Trophoblast cell (in vitro differentiated cells and primary cell): Measurements from ENCODE around the gene CADM1.

ENCODE experiments used
- DNase-seq, 2 donors: peaks; one replicate each; pipeline ENCODE4 v3.0.0-alpha.2; 2016
- H2AFZ ChIP-seq: 2 replicates; pipeline ENCODE4 v1.6.1; 2013; ENCODE audit warnings: low read length, moderate library complexity, mild to moderate bottlenecking; ENCODE audit not compliant: insufficient read depth, poor library complexity
- H2AK5ac ChIP-seq: 2 replicates; pipeline ENCODE4 v1.6.1; 2013; ENCODE audit warnings: mild to moderate bottlenecking, low read length
- H2BK120ac ChIP-seq: 2 replicates; pipeline ENCODE4 v1.6.1; 2013; ENCODE audit warnings: low read length, mild to moderate bottlenecking, moderate library complexity; ENCODE audit not compliant: insufficient read depth, poor library complexity
- H2BK12ac ChIP-seq: 2 replicates; pipeline ENCODE4 v1.6.1; 2013; ENCODE audit warnings: mild to moderate bottlenecking, low read length, moderate library complexity
- H2BK5ac ChIP-seq: 2 replicates; pipeline ENCODE4 v1.6.1; 2013; ENCODE audit warnings: low read length, low read depth, moderate library complexity, mild to moderate bottlenecking; ENCODE audit not compliant: poor library complexity
- H3K14ac ChIP-seq: 2 replicates; pipeline ENCODE4 v1.6.1; 2013; ENCODE audit warnings: mild to moderate bottlenecking, low read length
- H3K18ac ChIP-seq: 2 replicates; pipeline ENCODE4 v1.6.1; 2013; ENCODE audit warnings: mild to moderate bottlenecking, low read length
- H3K23ac ChIP-seq: 2 replicates; pipeline ENCODE4 v1.6.1; 2013; ENCODE audit warnings: low read length
- H3K27ac ChIP-seq: 2 replicates; pipeline ENCODE4 v1.5.1; 2013; ENCODE audit warnings: low read depth, mild to moderate bottlenecking, inconsistent platforms, low read length, moderate library complexity
- H3K27me3 ChIP-seq: 2 replicates; pipeline ENCODE4 v1.6.1; 2013; ENCODE audit warnings: inconsistent platforms, mild to moderate bottlenecking, low read length, moderate library complexity; ENCODE audit not compliant: insufficient read depth
- H3K36me3 ChIP-seq, 2 experiments: 1 replicate in 1 of 2; 2 replicates in 1 of 2; pipeline ENCODE4 v1.6.1; 2013; ENCODE audit warnings: low read length in 2 of 2, mild to moderate bottlenecking in 2 of 2, moderate library complexity in 1 of 2; ENCODE audit not compliant: insufficient read depth in 2 of 2, control insufficient read depth in 1 of 2
- H3K4ac ChIP-seq: 2 replicates; pipeline ENCODE4 v1.6.1; 2013; ENCODE audit warnings: low read depth, mild to moderate bottlenecking, low read length, moderate library complexity
- H3K4me1 ChIP-seq, 2 experiments: 1 replicate in 1 of 2; 2 replicates in 1 of 2; pipeline ENCODE4 v1.6.1; 2013; ENCODE audit warnings: low read length in 2 of 2, mild to moderate bottlenecking in 2 of 2, moderate library complexity in 1 of 2; ENCODE audit not compliant: insufficient read depth in 2 of 2, control insufficient read depth in 1 of 2
- H3K4me2 ChIP-seq: 2 replicates; pipeline ENCODE4 v1.6.1; 2013; ENCODE audit warnings: inconsistent platforms, mild to moderate bottlenecking, low read length, moderate library complexity
- H3K4me3 ChIP-seq: 2 replicates; pipeline ENCODE4 v1.5.1; 2013; ENCODE audit warnings: mild to moderate bottlenecking, low read depth, low read length, inconsistent platforms
- H3K79me1 ChIP-seq: one replicate; pipeline ENCODE4 v1.6.1; 2013; ENCODE audit warnings: low read length
- H3K79me2 ChIP-seq: 2 replicates; pipeline ENCODE4 v1.6.1; 2013; ENCODE audit warnings: low read length, mild to moderate bottlenecking; ENCODE audit not compliant: control insufficient read depth, insufficient read depth, poor library complexity
- H3K9ac ChIP-seq: 2 replicates; pipeline ENCODE4 v1.6.1; 2013; ENCODE audit warnings: mild to moderate bottlenecking, low read length
- H3K9me3 ChIP-seq: 2 replicates; pipeline ENCODE4 v1.6.1; 2013; ENCODE audit warnings: low read depth, mild to moderate bottlenecking, control low read depth, inconsistent platforms, low read length; ENCODE audit not compliant: insufficient read depth
- H4K12ac ChIP-seq: 2 replicates; pipeline ENCODE4 v1.6.1; 2013; ENCODE audit warnings: low read depth, mild to moderate bottlenecking, low read length, moderate library complexity
- H4K8ac ChIP-seq: 2 replicates; pipeline ENCODE4 v1.6.1; 2013; ENCODE audit warnings: low read depth, mild to moderate bottlenecking, low read length, moderate library complexity
- H4K91ac ChIP-seq: one replicate; pipeline ENCODE4 v1.6.1; 2013; ENCODE audit warnings: low read depth, mild to moderate bottlenecking, low read length, moderate library complexity
- WGBS: extraction: QIAGEN DNeasy Blood & Tissue Kit; methylation state at CpG from one replicate; pipeline ENCODE4 v1.1.7; 2013; ENCODE audit warnings: missing lambda C conversion rate; ENCODE audit not compliant: insufficient read length, insufficient coverage; ENCODE audit errors: extremely low coverage; 5-methylcytosine and 5-hydroxymethylcytosine counted together

Gene CADM1

DNA sequence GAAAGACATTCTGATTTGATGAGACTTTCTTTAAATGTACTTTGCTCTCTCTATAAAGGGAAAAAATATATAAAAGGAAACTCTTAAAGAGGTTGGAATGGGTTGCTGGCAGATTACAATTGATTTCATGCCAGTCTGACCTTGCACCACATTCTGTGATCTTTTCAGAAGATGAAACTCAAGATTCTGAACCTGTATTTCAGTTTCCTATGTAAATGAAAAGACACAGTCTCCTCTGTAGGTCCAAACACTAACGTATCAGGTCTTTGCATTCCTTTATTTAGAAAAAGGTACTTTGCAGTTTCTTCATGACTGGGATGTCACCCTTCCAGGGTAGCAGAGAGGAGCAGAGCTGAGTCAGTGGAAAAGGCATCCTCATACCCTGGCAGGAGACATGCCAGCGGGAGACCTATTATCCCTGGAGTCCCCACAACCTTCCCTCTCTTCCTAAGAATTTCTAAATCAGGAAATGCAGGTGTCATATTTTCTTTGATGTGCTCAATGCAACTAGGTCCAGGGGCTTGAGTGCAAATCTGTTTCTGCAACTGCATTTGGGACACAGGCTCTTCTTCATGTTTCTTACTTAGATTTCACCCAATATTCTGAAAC lies 282.6 kb downstream of the CADM1 start:
- H3K14ac ChIP-seq: no peak overlapping the region
- DNase-seq: no peak
- H3K79me2 ChIP-seq: no peaks in the 10 kb centered on the region
- no peak overlapping the region for H4K12ac ChIP-seq
- no peak overlapping the region for H3K4ac ChIP-seq
- peaks cover 2 to 3% of the 10 kb centered on the region in 2 experiments for H3K36me3 ChIP-seq
- no peaks in the 10 kb centered on the region for H3K4me1 ChIP-seq
- H3K4me3 ChIP-seq: no peak overlapping the region
- no peaks in the 10 kb centered on the region for H3K9me3 ChIP-seq
- no peak overlapping the region for H3K18ac ChIP-seq
- no peak overlapping the region for H4K8ac ChIP-seq
- H3K9ac ChIP-seq: no peak overlapping the region
- H3K23ac ChIP-seq: no peak overlapping the region
- H2AFZ ChIP-seq: no peak overlapping the region
- WGBS: no CpG with 5 or more reads among the region's 2 CpGs
- H2AK5ac ChIP-seq: no peak overlapping the region
- H3K27me3 ChIP-seq: no peaks in the 10 kb centered on the region
- no peak overlapping the region for H2BK5ac ChIP-seq
- H2BK120ac ChIP-seq: no peak overlapping the region
- H2BK12ac ChIP-seq: no peak overlapping the region
- no peak overlapping the region for H3K27ac ChIP-seq
- no peak overlapping the region for H3K4me2 ChIP-seq
- no peak overlapping the region for H4K91ac ChIP-seq
- no peaks in the 10 kb centered on the region for H3K79me1 ChIP-seq

DNA sequence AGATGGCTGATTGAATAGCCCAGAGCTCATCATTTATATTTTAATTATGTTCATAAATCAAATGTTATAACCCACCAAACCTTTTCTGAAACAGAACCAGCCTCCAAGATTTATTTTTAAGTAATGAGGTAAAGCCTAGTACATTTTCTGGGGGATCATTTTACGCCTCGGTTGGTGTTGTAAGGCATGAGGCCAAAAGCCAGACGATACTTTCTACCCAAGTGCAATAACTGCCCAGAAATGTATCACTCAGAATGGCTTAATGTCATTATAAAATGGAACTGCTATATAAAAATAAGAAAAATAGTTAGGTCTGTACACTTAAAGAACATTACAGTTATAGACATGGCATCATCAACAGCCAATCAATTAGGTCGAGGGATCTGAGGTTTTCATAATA lies 283.3 kb downstream of the CADM1 start:
- Histone ChIP-seq H3K36me3 (peaks cover 2 to 3% of the 10 kb centered on the region in 2 experiments), H3K4me2 (no peak overlapping the region), H3K79me1 (no peaks in the 10 kb centered on the region), H3K4me1 (no peaks in the 10 kb centered on the region), H2BK5ac (no peak overlapping the region), H3K18ac (no peak overlapping the region), H3K4me3 (no peak overlapping the region), H2AK5ac (no peak overlapping the region), H3K4ac (no peak overlapping the region), H3K9ac (no peak overlapping the region), H3K27ac (no peak overlapping the region), H3K9me3 (no peaks in the 10 kb centered on the region), H3K79me2 (no peaks in the 10 kb centered on the region), H3K14ac (no peak overlapping the region), H3K27me3 (no peaks in the 10 kb centered on the region), H2BK12ac (no peak overlapping the region), H2AFZ (no peak overlapping the region), H4K8ac (no peak overlapping the region), H4K12ac (no peak overlapping the region), H4K91ac (no peak overlapping the region), H2BK120ac (no peak overlapping the region), H3K23ac (no peak overlapping the region)
- no peak for DNase-seq
- WGBS: no CpG with 5 or more reads among the region's 4 CpGs

DNA sequence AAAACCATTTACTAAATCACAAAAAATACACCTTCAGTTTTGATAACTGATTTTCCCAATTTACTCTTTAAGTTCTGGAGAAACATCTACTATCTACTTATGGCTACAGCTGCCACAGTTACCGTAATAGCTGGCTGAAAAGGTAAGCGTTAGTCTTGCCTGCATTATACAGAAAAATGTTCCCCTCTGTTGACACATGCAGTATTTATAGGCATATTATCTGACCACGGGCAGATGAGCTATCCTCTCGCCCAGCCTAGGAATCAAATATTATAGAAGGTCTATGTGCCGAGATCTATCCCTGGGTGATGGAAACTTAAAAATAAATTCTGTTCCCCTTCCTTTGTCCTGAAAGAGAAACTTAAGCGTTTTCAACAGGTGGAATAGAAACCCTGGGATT lies 283.8 kb downstream of the CADM1 start:
- H3K14ac ChIP-seq: no peak overlapping the region
- no peak overlapping the region for H3K4ac ChIP-seq
- H3K9me3 ChIP-seq: no peaks in the 10 kb centered on the region
- no peak overlapping the region for H4K8ac ChIP-seq
- H2AFZ ChIP-seq: no peak overlapping the region
- no peak overlapping the region for H2BK5ac ChIP-seq
- no peak overlapping the region for H3K9ac ChIP-seq
- H3K4me2 ChIP-seq: no peak overlapping the region
- H3K4me3 ChIP-seq: no peak overlapping the region
- H4K12ac ChIP-seq: no peak overlapping the region
- no peak overlapping the region for H2AK5ac ChIP-seq
- H2BK120ac ChIP-seq: no peak overlapping the region
- H3K27me3 ChIP-seq: no peaks in the 10 kb centered on the region
- no peaks in the 10 kb centered on the region for H3K4me1 ChIP-seq
- no peak overlapping the region for H3K27ac ChIP-seq
- no peak for DNase-seq
- H4K91ac ChIP-seq: no peak overlapping the region
- no CpG with 5 or more reads among the region's 6 CpGs for WGBS
- no peaks in the 10 kb centered on the region for H3K79me1 ChIP-seq
- no peak overlapping the region for H2BK12ac ChIP-seq
- peaks cover 2 to 3% of the 10 kb centered on the region in 2 experiments for H3K36me3 ChIP-seq
- H3K79me2 ChIP-seq: no peaks in the 10 kb centered on the region
- H3K23ac ChIP-seq: no peak overlapping the region
- no peak overlapping the region for H3K18ac ChIP-seq

DNA sequence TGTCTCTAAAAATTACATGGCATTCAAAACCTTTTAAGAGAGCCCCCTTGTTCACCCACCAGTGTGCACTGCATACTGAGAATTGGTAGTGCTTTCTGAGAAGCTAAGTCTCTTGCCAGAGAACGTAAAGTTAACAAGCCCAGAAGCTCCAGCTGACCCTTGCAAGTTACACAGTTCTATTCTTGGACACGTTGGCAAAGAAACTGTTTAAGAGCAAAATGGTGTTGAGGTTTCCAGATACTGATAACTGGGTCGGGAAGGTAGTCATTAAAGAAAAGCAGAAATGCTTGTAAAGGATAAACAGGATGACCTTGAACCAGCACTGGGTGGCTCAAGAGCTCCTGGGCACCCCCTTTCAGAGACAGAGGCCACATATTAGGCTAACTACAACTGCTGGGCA lies 284.8 kb downstream of the CADM1 start:
- DNase-seq: no peak
- whole genome bisulfite sequencing: no CpG with 5 or more reads among the region's 3 CpGs
- H3K9me3 ChIP-seq: no peaks in the 10 kb centered on the region

More for the DNA sequence above, 284.8 kb downstream of the CADM1 start:
- Histone ChIP-seq H3K4me3 (no peak overlapping the region), H3K79me2 (no peaks in the 10 kb centered on the region), H4K12ac (no peak overlapping the region), H2BK120ac (no peak overlapping the region), H3K4me2 (no peak overlapping the region), H2AK5ac (no peak overlapping the region), H3K27me3 (no peaks in the 10 kb centered on the region), H2BK5ac (no peak overlapping the region), H3K23ac (no peak overlapping the region), H3K79me1 (no peaks in the 10 kb centered on the region), H2BK12ac (no peak overlapping the region), H3K27ac (no peak overlapping the region), H3K18ac (no peak overlapping the region), H4K91ac (no peak overlapping the region), H3K9ac (no peak overlapping the region), H4K8ac (no peak overlapping the region), H3K4me1 (no peaks in the 10 kb centered on the region), H2AFZ (no peak overlapping the region), H3K36me3 (peaks cover 2 to 5% of the 10 kb centered on the region in 2 experiments), H3K4ac (no peak overlapping the region), H3K14ac (no peak overlapping the region)
